Activated T-cell treated with anti-CD3 and anti-CD28 coated beads, Interleukin-2, amount 50 U/mL, for 24 hours (primary cell): ENCODE data around the gene MPV17.
"Not testable (repeated sequence)": the region's sequence is repeated elsewhere in the genome, so short reads cannot be mapped to it uniquely, and the experiment has no call there.

Experiments used
- DNase-seq: peaks from one replicate; pipeline ENCODE4 v3.0.0-alpha.2; 2020
- H3K27ac Mint-ChIP-seq: 2 replicates; pipeline ENCODE4 v1.8.0; 2020; ENCODE audit warnings: mild to moderate bottlenecking, mixed read lengths
- H3K27me3 Mint-ChIP-seq: 2 replicates; pipeline ENCODE4 v1.8.0; 2020; ENCODE audit warnings: mixed read lengths
- H3K36me3 Mint-ChIP-seq: 2 replicates; pipeline ENCODE4 v1.8.0; 2020; ENCODE audit warnings: low read depth, mixed read lengths
- H3K4me1 Mint-ChIP-seq: 2 replicates; pipeline ENCODE4 v1.8.0; 2020; ENCODE audit warnings: low read depth, mixed read lengths
- H3K4me3 Mint-ChIP-seq: 2 replicates; pipeline ENCODE4 v1.8.0; 2020; ENCODE audit warnings: mild to moderate bottlenecking, moderate library complexity, mixed read lengths
- H3K9me3 Mint-ChIP-seq: 2 replicates; pipeline ENCODE4 v1.8.0; 2020; ENCODE audit warnings: mixed read lengths

MPV17 gene

DNA sequence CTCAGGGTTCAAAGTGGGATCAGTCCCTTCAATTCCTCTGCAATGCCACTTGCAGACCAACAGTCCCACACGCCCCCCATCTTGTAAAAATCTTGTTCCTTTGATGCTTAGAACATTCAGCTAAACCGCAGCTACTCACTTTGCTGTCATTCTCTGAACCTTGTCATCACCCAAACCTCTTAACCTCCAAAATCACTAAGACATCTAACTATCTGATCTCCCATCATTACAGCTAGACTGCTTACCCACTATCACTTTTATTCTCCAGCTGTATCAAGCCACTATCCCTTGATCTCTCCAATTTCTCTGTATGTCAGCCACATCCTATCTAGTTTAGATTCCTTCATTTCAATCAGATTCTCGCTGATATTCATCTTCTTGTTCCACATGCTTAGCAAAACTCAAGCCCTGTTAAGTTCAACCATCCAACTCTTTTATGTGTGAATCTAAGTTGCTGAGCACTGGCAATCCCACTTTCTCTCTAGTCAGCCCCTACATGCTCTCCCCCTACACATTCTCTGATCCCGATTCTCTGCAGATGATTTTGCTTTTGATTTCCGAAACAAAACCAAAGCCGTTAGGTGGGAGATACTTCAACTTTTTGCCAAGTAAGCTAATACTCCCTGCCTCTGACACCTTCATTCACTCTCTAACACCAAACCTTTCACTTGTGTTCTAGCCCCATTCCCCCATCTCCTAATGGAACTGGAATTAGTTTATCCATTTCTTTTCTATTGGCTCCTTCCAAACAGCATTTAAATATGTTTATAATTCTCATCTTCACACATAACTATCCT is 29.1 kb upstream of the MPV17 start:
- no peak for DNase-seq
- Mint-ChIP-seq H3K4me1 (peaks cover 61% of the 10 kb centered on the region), H3K9me3 (no peaks in the 10 kb centered on the region), H3K4me3 (peak overlapping the region; percentile 13), H3K36me3 (peaks cover 53% of the 10 kb centered on the region), H3K27ac (peak overlapping the region; percentile 70), H3K27me3 (no peaks in the 10 kb centered on the region)

DNA sequence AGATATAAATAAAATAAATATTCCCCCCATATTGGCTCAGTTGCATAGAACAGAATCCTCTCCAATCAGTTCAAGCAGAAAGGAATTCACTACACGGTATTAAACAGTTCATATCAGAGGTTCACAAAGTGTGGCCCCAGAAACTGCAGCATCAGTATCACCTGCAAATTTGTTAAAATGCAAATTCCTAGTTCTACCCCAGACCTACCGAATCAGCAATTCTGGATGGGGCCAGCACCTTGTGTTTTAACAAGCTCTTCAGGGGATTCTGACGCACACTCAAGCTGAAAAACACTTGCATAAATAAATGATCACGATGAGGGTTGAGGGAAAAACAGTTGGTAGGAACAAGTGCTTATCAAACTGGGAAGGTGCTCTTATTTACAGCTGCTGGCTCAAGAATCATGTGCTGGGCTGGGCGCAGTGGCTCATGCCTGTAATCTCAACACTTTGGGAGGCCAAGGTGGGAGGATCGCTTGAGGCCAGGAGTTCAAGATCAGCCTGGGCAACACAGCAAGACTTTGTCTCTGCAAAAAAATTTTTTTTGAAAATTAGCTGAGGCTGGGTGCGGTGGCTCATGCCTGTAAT is 27.3 kb upstream of the MPV17 start:
- Mint-ChIP-seq H3K27ac (no peak overlapping the region), H3K4me3 (no peak overlapping the region), H3K9me3 (no peaks in the 10 kb centered on the region), H3K36me3 (peaks cover 44% of the 10 kb centered on the region), H3K27me3 (no peaks in the 10 kb centered on the region), H3K4me1 (peaks cover 55% of the 10 kb centered on the region)
- no peak for DNase-seq

DNA sequence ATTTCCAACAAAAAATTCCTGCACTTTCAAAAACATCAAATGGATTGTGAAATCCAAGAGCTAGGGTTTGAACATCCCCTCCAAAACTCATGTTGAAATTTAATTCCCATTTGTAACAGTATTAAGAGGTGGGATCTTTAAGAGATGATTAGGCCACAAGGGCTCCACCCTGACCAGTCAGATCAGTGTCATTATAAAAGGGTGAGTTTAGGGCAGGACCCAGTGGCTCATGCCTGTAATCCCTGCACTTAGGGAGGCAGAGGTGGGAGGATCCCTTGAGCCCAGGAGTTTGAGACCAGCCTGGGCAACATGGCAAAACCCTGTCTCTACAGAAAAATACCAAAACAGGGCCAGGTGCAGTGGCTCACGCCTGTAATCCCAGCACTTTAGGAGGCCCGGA is 24.7 kb upstream of the MPV17 start:
- DNase-seq = no peak
- Mint-ChIP-seq H3K9me3 (no peaks in the 10 kb centered on the region), H3K4me3 (no peak overlapping the region), H3K36me3 (peaks cover 49% of the 10 kb centered on the region), H3K4me1 (peaks cover 39% of the 10 kb centered on the region), H3K27ac (no peak overlapping the region), H3K27me3 (no peaks in the 10 kb centered on the region)

DNA sequence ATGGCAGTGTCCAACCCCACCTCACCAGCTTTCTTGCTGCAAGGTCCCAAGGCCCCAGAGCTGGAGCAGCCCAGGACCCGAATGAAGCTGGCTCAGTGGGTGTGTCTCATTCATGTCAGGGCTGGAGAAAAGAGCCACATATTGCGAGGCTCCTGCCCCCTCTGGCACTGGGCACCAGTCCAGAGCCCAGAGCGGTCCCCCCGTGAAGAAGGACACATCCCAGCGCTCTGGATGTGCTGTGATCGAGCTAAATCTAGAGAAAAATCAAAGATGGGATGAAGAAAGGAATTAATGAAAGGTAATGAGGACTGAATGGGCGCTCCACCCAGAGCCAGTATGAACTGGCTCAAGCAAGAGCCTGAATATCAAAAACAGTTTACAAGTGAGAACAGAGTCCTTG is 13.3 kb upstream of the MPV17 start:
- Mint-ChIP-seq H3K36me3 (peaks cover 84% of the 10 kb centered on the region), H3K27ac (no peak overlapping the region), H3K9me3 (no peaks in the 10 kb centered on the region), H3K4me1 (no peaks in the 10 kb centered on the region), H3K27me3 (no peaks in the 10 kb centered on the region), H3K4me3 (no peak overlapping the region)
- no peak for DNase-seq

DNA sequence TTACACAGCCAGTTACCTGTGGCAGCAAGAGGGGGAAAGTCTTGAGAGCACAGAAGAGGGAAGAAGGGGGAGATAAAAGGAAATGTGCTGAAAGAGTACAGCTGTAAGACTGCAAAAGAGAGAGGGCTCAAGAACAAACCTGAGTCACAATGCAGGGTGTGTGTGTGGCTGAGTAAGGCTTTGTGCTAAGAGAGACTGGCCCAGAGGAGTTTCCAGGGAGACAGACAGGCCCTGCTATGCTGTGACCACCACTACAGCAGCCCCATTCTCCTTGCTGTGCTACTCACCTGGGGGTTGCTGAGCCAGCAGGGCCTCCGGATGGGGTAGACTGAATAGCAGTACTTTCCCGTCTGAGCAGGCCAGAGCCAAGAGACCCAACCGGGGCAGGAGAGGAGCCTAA is 12.4 kb upstream of the MPV17 start:
- Mint-ChIP-seq H3K27ac (peak overlapping the region; percentile 5), H3K36me3 (peaks cover 83% of the 10 kb centered on the region), H3K4me1 (no peaks in the 10 kb centered on the region), H3K27me3 (no peaks in the 10 kb centered on the region), H3K9me3 (no peaks in the 10 kb centered on the region), H3K4me3 (no peak overlapping the region)
- DNase-seq = no peak

DNA sequence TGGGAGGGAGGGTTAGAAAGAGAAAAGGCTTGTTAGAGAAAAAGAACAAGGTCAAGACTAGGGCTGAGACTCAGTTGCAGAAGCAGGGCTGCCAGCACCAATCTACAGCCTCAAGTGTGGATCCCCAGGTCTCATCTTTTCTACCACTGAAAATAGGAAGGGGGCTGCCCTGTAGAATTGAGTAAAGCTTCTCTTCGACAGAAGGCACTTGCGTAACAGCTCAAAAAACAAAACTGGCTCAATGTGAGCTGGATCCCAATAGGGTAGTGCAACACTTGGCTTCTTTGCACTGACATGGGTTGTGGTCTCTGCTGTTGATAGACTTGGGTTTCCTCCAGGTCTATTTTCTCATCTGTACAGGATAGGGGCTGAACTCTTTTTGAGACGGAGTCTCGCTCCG is 1.8 kb upstream of the MPV17 start:
- peaks cover 85% of the 10 kb centered on the region for H3K36me3 Mint-ChIP-seq
- H3K4me1 Mint-ChIP-seq = peaks cover 27% of the 10 kb centered on the region
- no peaks in the 10 kb centered on the region for H3K27me3 Mint-ChIP-seq
- peak overlapping the region; percentile 9 for H3K27ac Mint-ChIP-seq
- H3K4me3 Mint-ChIP-seq = no peak overlapping the region
- DNase-seq = no peak
- no peaks in the 10 kb centered on the region for H3K9me3 Mint-ChIP-seq

DNA sequence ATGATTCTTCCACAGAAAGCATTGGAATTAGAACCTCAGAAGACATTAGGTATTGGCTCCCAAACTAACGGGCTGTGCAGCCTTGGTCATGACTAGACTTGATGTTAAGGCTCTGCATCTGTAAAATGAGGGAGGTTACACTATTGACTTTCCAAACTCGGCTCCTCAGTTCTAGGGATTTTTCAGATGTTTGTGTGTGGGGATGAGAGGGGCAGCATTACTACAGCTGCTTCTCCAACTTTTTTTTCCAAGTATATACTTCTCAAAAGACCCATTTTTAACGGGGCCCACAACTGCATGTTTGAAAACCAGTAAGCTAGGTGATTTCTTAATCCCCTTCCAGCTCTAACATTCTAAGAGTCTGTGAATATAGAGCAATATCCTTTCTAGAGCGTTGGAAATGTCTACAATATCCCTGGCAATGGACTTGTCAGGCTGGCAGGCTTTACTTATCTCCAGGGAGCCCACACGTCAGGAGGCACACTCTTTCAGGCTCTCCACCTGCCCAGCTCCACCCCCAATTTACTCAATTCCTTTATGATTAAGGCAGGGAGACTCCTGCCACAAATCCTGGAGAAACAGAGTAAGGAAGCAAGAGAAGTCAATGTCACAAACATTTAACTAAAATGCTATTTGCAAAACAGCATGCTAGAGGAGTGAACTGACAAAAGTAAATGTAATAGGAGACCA is 844 bp upstream of the MPV17 start:
- no peak for DNase-seq
- no peaks in the 10 kb centered on the region for H3K9me3 Mint-ChIP-seq
- H3K27ac Mint-ChIP-seq = peak overlapping the region; percentile 92
- peaks cover 27% of the 10 kb centered on the region for H3K4me1 Mint-ChIP-seq
- H3K36me3 Mint-ChIP-seq = peaks cover 80% of the 10 kb centered on the region
- H3K27me3 Mint-ChIP-seq = no peaks in the 10 kb centered on the region
- peak overlapping the region; percentile 89 for H3K4me3 Mint-ChIP-seq

DNA sequence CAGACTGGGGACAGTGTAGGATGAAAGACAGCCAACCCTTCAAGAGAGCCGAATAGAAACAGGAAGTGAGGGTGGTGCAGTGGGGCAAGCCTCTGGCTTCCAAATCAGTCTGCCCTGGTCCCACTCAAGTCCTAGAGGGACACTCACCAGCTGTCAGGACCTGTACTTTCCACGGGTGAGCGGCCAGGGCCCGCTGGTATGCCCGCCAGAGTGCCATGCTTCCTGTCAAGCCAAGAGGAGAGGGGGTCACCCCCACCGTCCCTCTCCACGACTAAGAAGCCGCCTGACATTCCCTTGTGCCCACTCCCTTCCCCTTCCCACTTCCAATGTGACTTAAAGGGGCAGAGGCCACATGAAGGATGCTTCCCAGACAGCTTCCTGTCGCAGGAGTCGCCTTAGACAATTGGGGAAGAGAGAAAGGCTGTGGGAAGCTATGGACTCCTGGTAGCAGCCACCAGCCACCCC is 564 bp downstream of the MPV17 start:
- Mint-ChIP-seq H3K27ac (peak overlapping the region; percentile 92), H3K36me3 (peaks cover 79% of the 10 kb centered on the region), H3K9me3 (no peaks in the 10 kb centered on the region), H3K4me1 (peaks cover 27% of the 10 kb centered on the region), H3K27me3 (no peaks in the 10 kb centered on the region), H3K4me3 (peak overlapping the region; percentile 89)
- DNase-seq = peak; percentile 52

DNA sequence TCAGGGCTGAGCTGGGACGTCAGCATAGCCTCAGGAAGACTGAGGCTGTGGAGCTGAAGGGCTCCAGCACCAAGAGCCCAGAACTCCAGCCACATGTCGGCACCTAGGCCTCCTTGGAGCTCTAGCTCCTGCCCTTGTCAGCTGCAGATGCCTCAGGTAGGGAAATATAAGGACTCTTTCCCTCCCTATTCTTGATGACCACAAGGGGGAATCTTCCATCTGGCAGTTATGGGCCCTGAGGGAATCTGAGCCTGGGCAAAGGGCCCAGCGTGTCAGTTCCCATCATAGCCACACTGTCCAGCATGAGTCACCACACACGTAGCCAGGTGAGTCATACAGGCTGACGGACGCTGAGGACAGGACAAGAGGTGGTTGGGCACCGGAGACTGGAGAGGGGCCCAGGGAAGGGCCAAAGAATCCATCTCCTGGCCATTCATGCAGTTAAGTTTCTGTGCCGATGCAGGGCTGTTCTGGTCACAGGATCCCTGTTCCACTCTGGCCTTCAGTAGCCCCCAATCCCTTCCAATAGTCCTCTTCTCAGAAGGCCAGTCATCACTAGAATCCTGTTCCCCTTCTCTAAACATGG is 1.8 kb downstream of the MPV17 start:
- DNase-seq = no peak
- H3K27ac Mint-ChIP-seq = peak overlapping the region; percentile 66
- no peaks in the 10 kb centered on the region for H3K9me3 Mint-ChIP-seq
- no peaks in the 10 kb centered on the region for H3K27me3 Mint-ChIP-seq
- H3K4me1 Mint-ChIP-seq = peaks cover 27% of the 10 kb centered on the region
- H3K36me3 Mint-ChIP-seq = peaks cover 77% of the 10 kb centered on the region
- H3K4me3 Mint-ChIP-seq = peak overlapping the region; percentile 89

DNA sequence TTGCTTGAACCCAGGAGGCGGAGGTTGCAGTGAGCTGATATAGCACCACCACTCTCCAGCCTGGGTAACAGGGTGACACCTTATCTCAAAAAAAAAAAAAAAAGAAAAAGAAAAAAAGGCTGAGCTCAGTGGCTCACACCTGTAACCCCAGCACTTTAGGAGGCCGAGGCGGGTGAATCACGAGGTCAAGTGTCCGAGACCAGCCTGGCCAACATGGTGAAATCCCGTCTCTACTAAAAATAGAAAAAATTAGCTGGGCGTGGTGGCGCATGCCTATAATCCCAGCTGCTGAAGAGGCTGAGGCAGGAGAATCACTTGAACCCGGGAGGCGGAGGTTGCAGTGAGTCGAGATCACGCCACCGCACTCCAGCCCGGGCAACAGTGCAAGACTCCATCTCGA is 3.1 kb downstream of the MPV17 start:
- H3K9me3 Mint-ChIP-seq, H3K27ac Mint-ChIP-seq, H3K4me3 Mint-ChIP-seq, H3K27me3 Mint-ChIP-seq, DNase-seq: not testable (repeated sequence)
- Mint-ChIP-seq H3K4me1 (peaks cover 27% of the 10 kb centered on the region), H3K36me3 (peaks cover 73% of the 10 kb centered on the region)

DNA sequence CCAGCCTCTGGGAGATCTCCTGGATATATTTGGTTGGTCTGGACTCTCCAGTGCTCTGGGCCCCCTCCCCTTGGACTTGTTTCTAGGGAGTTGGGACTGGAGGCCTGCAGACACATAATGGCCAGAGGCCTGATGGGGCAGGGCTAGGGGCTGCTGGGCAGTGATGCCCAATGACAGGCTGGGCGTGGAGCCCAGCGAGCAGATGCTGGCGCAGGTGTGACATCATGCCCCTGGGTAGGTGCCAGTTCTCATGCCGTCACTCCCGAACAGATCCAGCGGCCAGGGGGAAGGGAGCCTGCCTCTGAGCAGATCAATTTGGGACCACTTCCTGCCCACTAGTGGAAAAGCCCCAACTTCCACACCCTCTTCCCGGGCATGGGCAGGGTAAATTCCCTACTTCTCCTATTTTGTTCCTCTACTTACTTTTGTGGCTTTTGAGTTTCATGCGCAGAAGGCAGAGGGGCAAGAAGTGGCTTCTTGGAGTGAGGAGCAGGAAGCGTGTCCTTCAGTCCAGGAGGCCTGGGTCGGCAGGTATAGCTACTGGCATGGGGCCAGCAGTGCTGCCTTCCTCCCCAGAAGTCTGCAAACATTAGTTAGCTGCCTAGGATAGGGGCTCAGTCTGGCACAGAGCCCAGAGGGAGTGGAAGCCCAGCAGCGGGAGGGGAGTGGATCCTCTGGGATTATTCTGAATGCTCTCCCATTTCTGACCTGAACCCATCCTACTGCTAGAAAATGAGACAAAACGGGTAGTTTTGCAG is 6.1 kb downstream of the MPV17 start:
- Mint-ChIP-seq H3K27me3 (no peaks in the 10 kb centered on the region), H3K27ac (no peak overlapping the region), H3K4me3 (no peak overlapping the region), H3K4me1 (peaks cover 12% of the 10 kb centered on the region), H3K9me3 (no peaks in the 10 kb centered on the region), H3K36me3 (peaks cover 63% of the 10 kb centered on the region)
- DNase-seq = no peak

DNA sequence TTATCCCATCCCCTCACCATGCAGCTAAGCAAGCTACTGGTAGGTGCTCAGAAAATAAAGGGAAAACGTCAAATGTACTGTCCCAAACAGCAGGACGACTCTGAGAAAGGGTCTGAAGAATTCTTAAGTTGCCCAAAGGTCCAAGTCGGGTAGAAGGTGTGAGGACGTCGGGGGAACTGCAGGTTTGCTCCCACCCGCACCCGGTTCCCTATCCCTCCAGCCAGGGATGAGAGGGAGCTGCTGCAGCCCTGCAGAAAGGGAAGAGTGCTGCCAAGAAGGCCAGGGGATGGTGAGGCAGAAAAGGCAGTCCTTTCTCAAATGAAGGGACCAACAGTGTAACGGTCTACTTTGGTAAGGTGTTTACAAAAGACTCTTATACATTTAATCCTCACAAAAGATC is 7.8 kb downstream of the MPV17 start:
- Mint-ChIP-seq H3K27me3 (no peaks in the 10 kb centered on the region), H3K4me1 (no peaks in the 10 kb centered on the region), H3K36me3 (peaks cover 63% of the 10 kb centered on the region), H3K9me3 (no peaks in the 10 kb centered on the region), H3K4me3 (no peak overlapping the region), H3K27ac (no peak overlapping the region)
- no peak for DNase-seq

DNA sequence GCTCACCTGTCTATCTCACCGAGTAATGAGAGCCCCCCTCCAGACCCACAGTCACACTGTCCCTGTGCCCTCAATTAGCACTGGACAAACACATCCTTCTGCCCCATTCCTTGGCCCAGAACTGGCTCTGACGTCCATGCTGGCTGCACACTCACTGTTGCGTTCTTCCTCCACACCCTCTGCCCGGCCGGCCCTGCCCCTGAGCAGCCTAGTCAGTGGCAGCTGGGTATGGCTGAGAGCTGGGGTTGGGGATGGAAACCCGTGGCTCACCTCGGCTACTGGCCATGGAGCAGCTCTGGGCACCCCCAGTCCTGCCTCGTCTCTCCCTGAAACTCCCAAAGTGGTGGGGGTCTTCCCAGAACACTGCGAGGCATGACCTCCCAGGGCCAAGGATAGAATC is 8.2 kb downstream of the MPV17 start:
- no peak overlapping the region for H3K27ac Mint-ChIP-seq
- H3K27me3 Mint-ChIP-seq = no peaks in the 10 kb centered on the region
- DNase-seq = no peak
- no peaks in the 10 kb centered on the region for H3K9me3 Mint-ChIP-seq
- no peak overlapping the region for H3K4me3 Mint-ChIP-seq
- H3K4me1 Mint-ChIP-seq = no peaks in the 10 kb centered on the region
- H3K36me3 Mint-ChIP-seq = peaks cover 66% of the 10 kb centered on the region
